Measurements from ENCODE around the gene GREB1. TPM values are rescaled to one million over a fixed set of nuclear protein-coding genes. Genes with fewer than 3 reads are reported as not detected.

The GREB1 gene
- total RNA-seq, 1 experiment from 2014 or later: 0.90 TPM

- Mint-ChIP-seq H3K27me3 (ENCODE audit: unreplicated experiment) (peaks cover 52% of the 10 kb centered on the region), H3K9me3 (ENCODE audit: low read depth, unreplicated experiment) (no peaks in the 10 kb centered on the region), H3K4me3 (ENCODE audit: low read depth, unreplicated experiment) (no peak overlapping the region), H3K27ac (ENCODE audit: unreplicated experiment) (no peak overlapping the region), H3K4me1 (ENCODE audit: low read depth, unreplicated experiment) (peaks cover 27% of the 10 kb centered on the region), H3K36me3 (ENCODE audit: insufficient read depth, unreplicated experiment) (no peaks in the 10 kb centered on the region)
- intact Hi-C loops (cut with micrococcal nuclease; ENCODE audit: unreplicated experiment): no loop called here
- no peak for DNase-seq
- CTCF ChIA-PET: no interaction called here
- TF ChIP-seq, protein P1, sequence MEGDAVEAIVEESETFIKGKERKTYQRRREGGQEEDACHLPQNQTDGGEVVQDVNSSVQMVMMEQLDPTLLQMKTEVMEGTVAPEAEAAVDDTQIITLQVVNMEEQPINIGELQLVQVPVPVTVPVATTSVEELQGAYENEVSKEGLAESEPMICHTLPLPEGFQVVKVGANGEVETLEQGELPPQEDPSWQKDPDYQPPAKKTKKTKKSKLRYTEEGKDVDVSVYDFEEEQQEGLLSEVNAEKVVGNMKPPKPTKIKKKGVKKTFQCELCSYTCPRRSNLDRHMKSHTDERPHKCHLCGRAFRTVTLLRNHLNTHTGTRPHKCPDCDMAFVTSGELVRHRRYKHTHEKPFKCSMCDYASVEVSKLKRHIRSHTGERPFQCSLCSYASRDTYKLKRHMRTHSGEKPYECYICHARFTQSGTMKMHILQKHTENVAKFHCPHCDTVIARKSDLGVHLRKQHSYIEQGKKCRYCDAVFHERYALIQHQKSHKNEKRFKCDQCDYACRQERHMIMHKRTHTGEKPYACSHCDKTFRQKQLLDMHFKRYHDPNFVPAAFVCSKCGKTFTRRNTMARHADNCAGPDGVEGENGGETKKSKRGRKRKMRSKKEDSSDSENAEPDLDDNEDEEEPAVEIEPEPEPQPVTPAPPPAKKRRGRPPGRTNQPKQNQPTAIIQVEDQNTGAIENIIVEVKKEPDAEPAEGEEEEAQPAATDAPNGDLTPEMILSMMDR (IDR thresholded peaks at IDR 0.05; ENCODE audit: unreplicated experiment): no peak
- no TSS peak for BruUV-seq (replicated peaks)
Measured at GRCh38 chr2:11676640-11677039, 142.8 kb downstream of the GREB1 start.

GRCh38 chr2:11677136-11678055, 143.6 kb downstream of the GREB1 start:
- no peaks in the 10 kb centered on the region for H3K36me3 Mint-ChIP-seq (ENCODE audit: insufficient read depth, unreplicated experiment)
- TF ChIP-seq, protein P1 (IDR thresholded peaks at IDR 0.05; ENCODE audit: unreplicated experiment): no peak
- no peak overlapping the region for H3K27ac Mint-ChIP-seq (ENCODE audit: unreplicated experiment)
- intact Hi-C loops (cut with micrococcal nuclease; ENCODE audit: unreplicated experiment): no loop called here
- H3K27me3 Mint-ChIP-seq (ENCODE audit: unreplicated experiment): peaks cover 52% of the 10 kb centered on the region
- H3K4me1 Mint-ChIP-seq (ENCODE audit: low read depth, unreplicated experiment): peaks cover 27% of the 10 kb centered on the region
- H3K9me3 Mint-ChIP-seq (ENCODE audit: low read depth, unreplicated experiment): no peaks in the 10 kb centered on the region
- BruUV-seq (replicated peaks): no TSS peak
- no peak for DNase-seq
- CTCF ChIA-PET: no interaction called here
- no peak overlapping the region for H3K4me3 Mint-ChIP-seq (ENCODE audit: low read depth, unreplicated experiment)

DNA sequence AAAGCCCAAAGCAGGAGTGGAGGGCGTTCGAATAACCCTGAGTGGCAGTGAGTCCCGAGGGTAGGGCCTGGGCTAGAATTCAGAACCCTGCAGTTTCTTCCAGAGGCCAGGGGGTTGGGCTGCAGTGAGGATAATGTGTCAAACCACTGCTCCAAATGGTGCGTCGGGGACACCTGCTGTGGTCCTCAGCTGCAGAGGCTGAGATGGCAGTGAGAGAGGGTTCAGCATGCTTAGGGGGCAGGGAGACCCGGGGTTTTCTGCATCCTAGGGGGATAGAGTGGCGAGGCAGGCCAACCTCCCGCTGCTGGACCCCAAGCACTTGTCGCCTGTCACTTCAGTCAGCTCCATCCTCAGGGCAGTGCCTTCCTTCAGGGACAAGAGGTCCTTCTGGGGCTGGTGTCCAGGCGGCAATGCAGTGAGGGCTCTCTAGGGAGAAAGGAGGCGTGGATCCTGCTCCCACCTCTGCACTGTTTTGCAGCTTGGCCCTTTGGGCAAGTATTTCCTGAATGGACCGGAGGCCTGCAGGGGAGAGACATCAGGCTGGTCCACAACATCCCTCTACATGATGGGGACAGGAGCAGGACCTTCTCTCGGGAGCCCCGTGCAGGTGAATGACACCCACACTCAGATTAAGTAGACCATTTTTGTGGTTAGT, 144.6 kb downstream of the GREB1 start:
- no peaks in the 10 kb centered on the region for H3K9me3 Mint-ChIP-seq (ENCODE audit: low read depth, unreplicated experiment)
- BruUV-seq (replicated peaks): no TSS peak
- CTCF ChIA-PET: no interaction called here
- TF ChIP-seq, protein P1 (IDR thresholded peaks at IDR 0.05; ENCODE audit: unreplicated experiment): no peak
- peaks cover 55% of the 10 kb centered on the region for H3K27me3 Mint-ChIP-seq (ENCODE audit: unreplicated experiment)
- no peak for DNase-seq
- intact Hi-C loops (cut with micrococcal nuclease; ENCODE audit: unreplicated experiment): no loop called here
- H3K36me3 Mint-ChIP-seq (ENCODE audit: insufficient read depth, unreplicated experiment): no peaks in the 10 kb centered on the region
- peaks cover 27% of the 10 kb centered on the region for H3K4me1 Mint-ChIP-seq (ENCODE audit: low read depth, unreplicated experiment)
- no peak overlapping the region for H3K27ac Mint-ChIP-seq (ENCODE audit: unreplicated experiment)
- H3K4me3 Mint-ChIP-seq (ENCODE audit: low read depth, unreplicated experiment): no peak overlapping the region

GRCh38 chr2:11679016-11679415, 145.2 kb downstream of the GREB1 start:
- Mint-ChIP-seq H3K4me1 (ENCODE audit: low read depth, unreplicated experiment) (peaks cover 27% of the 10 kb centered on the region), H3K9me3 (ENCODE audit: low read depth, unreplicated experiment) (no peaks in the 10 kb centered on the region), H3K27me3 (ENCODE audit: unreplicated experiment) (peaks cover 61% of the 10 kb centered on the region), H3K27ac (ENCODE audit: unreplicated experiment) (no peak overlapping the region), H3K36me3 (ENCODE audit: insufficient read depth, unreplicated experiment) (no peaks in the 10 kb centered on the region), H3K4me3 (ENCODE audit: low read depth, unreplicated experiment) (no peak overlapping the region)
- TF ChIP-seq, protein P1 (IDR thresholded peaks at IDR 0.05; ENCODE audit: unreplicated experiment): no peak
- intact Hi-C loops (cut with micrococcal nuclease; ENCODE audit: unreplicated experiment): no loop called here
- no peak for DNase-seq
- BruUV-seq (replicated peaks): no TSS peak
- CTCF ChIA-PET: no interaction called here

All from Calu3 (cell line).